ACC112 (cell line): ENCODE results near the gene SZRD1.
A peak's percentile ranks its signal among the peaks of the same experiment; 100 is the strongest.

Source experiments
- H2AFZ ChIP-seq: fragments of 200-600 bp; sonication (generic); one replicate; pipeline ENCODE4 v1.6.0; 2017; ENCODE audit warnings: antibody characterized with exemption, low read length; ENCODE audit not compliant: unreplicated experiment
- H3K27ac ChIP-seq: fragments of 200-600 bp; sonication (generic); 2 replicates; pipeline ENCODE4 v1.5.1; 2014; ENCODE audit warnings: low read depth, mild to moderate bottlenecking, antibody characterized with exemption, low read length, moderate library complexity
- H3K27me3 ChIP-seq: fragments of 200-600 bp; sonication (generic); 2 replicates; pipeline ENCODE4 v1.6.1; 2014; ENCODE audit warnings: mild to moderate bottlenecking, antibody characterized with exemption, low read length, moderate library complexity, mixed read lengths; ENCODE audit not compliant: insufficient read depth
- H3K36me3 ChIP-seq: fragments of 200-600 bp; sonication (generic); 2 replicates; pipeline ENCODE4 v1.6.1; 2016; ENCODE audit warnings: mild to moderate bottlenecking, antibody characterized with exemption, low read length, moderate library complexity, mixed read lengths; ENCODE audit not compliant: insufficient read depth
- H3K4me1 ChIP-seq: fragments of 200-600 bp; sonication (generic); one replicate; pipeline ENCODE4 v1.6.1; 2016; ENCODE audit warnings: low read length, mixed read lengths; ENCODE audit not compliant: insufficient read depth, unreplicated experiment, control insufficient read depth
- H3K4me3 ChIP-seq: fragments of 200-600 bp; sonication (generic); 2 replicates; pipeline ENCODE4 v1.5.1; 2014; ENCODE audit warnings: mild to moderate bottlenecking, low read depth, low read length
- H3K79me2 ChIP-seq: fragments of 200-600 bp; sonication (generic); one replicate; pipeline ENCODE4 v1.6.0; 2016; ENCODE audit warnings: low read length; ENCODE audit not compliant: control insufficient read depth, unreplicated experiment, insufficient read depth

The SZRD1 gene

DNA sequence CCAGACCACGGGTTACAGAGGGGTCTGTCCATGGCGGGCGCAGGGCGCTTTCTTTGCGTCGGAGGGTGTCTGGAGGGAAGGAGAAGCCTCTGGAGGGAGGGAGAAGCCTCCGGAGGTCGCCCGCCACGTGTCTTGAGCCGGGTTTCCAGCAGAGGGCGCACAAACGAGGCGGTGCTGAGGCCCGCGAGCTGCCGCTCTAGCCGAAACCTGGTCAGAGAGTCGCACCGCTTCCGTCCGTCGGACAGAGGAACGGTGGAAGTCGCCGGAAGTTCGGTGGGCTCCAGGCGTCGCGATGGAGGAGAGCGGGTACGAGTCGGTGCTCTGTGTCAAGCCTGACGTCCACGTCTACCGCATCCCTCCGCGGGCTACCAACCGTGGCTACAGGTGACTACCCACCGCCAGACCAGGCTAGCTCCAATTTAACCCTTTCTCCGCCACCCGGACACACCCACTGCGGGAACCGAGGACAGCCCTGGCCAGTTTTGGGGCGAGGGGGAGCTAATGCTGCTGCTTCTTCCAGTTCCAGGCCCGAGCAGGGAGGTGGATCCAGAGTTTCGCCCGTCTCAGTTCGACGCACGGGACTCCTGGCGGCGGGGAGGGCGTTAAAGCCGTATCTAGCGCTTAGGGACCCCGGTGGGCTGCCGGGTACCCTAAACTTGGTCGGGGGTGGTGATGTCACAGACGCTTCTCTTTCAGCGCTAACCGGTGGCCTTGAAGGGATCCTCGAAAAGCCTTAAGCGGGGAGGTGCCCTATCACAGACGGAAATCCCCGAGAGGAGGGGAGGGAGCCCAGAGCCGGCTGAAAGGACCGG lies 73.6 kb downstream of the SZRD1 start, which contains the start of gene NECAP2:
Gene NECAP2, plus strand, starts transcription at position 255 of the 812 bp plus-strand sequence. Its CDS starts 38 bp downstream, at position 293.
- Histone ChIP-seq H3K36me3 (peaks cover 3% of the 10 kb centered on the region; the same call in 1 of the 2 replicates), H3K79me2 (peaks cover 41% of the 10 kb centered on the region), H3K4me1 (peaks cover 5% of the 10 kb centered on the region), H3K27me3 (no peaks in the 10 kb centered on the region), H3K27ac (peak within 1 kb of the TSS; percentile 61; the same call in 1 of the 2 replicates), H2AFZ (peak within 1 kb of the TSS; percentile 94), H3K4me3 (peak within 1 kb of the TSS; percentile 89)

DNA sequence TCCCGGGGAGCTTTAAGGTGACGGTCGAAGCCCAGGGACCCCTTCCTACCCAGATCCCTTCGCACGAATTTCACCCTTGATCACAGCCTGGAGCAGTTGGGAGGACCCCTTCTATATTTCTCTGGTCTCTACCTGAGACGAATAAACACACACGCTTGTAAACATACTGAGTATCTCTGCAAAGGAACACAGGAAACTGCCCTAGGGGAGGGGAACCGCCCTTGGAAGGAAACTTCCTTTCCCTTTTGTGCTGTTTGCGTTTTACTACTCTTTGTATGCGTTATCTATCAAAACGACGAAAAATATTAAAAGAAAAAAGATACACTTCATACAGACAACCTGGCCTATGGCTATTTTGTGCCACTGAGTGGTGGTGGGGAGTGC lies 74.2 kb downstream of the SZRD1 start:
- peak overlapping the region; percentile 89 for H3K4me3 ChIP-seq
- no peaks in the 10 kb centered on the region for H3K27me3 ChIP-seq
- H3K36me3 ChIP-seq = peaks cover 7% of the 10 kb centered on the region; the same call in 1 of the 2 replicates
- H3K27ac ChIP-seq = peak overlapping the region; percentile 61; the same call in 1 of the 2 replicates
- peak overlapping the region; percentile 68 for H2AFZ ChIP-seq
- peaks cover 5% of the 10 kb centered on the region for H3K4me1 ChIP-seq
- H3K79me2 ChIP-seq = peaks cover 41% of the 10 kb centered on the region

DNA sequence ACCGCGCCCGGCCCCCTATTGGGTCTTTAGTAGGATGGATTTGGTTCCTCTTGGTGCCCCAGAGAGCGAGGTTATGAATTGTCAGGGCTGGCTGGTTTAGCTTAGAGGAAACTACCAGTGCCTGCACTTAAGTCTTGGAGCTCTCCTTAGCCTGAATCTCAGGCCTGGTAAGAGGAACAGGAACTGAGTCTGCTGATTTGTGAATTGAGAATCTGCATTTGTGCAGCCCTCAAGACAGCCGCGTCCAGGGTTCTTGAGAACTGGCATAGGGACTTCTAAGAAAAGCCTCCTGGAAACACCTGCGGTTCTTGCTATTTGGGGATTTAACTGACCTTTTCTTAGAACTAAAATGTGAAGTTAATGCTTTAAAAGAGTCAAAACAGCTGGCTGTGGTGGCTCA lies 75.2 kb downstream of the SZRD1 start:
- peak overlapping the region; percentile 89 for H3K4me3 ChIP-seq
- H3K79me2 ChIP-seq = peaks cover 41% of the 10 kb centered on the region
- no peak overlapping the region for H3K27ac ChIP-seq
- no peaks in the 10 kb centered on the region for H3K27me3 ChIP-seq
- H3K36me3 ChIP-seq = peaks cover 9% of the 10 kb centered on the region; the same call in 1 of the 2 replicates
- H2AFZ ChIP-seq = no peak overlapping the region
- H3K4me1 ChIP-seq = peaks cover 5% of the 10 kb centered on the region

DNA sequence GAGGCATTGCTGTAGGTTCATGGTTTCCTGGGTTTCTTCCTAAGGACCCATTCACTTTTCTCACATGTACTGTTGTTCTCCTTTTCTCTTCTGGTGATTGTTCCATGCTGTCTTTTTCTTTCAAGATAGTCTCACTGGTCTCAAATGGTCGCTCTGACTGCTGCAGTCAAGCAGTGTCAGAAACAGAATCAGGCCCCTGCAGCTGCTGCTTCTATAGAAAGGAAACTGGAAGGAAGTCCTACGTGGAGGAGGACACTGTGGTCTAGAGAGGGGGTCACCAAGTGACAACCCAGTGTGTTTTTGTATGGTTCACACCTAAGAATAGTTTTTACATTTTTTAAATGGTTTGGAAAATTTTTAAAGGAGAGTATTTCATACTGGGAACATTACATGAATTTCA lies 75.9 kb downstream of the SZRD1 start:
- H3K27me3 ChIP-seq = no peaks in the 10 kb centered on the region
- H3K79me2 ChIP-seq = peaks cover 41% of the 10 kb centered on the region
- H2AFZ ChIP-seq = no peak overlapping the region
- H3K36me3 ChIP-seq = peaks cover 15% of the 10 kb centered on the region; the same call in 1 of the 2 replicates
- H3K4me3 ChIP-seq = no peak overlapping the region
- peaks cover 5% of the 10 kb centered on the region for H3K4me1 ChIP-seq
- no peak overlapping the region for H3K27ac ChIP-seq

DNA sequence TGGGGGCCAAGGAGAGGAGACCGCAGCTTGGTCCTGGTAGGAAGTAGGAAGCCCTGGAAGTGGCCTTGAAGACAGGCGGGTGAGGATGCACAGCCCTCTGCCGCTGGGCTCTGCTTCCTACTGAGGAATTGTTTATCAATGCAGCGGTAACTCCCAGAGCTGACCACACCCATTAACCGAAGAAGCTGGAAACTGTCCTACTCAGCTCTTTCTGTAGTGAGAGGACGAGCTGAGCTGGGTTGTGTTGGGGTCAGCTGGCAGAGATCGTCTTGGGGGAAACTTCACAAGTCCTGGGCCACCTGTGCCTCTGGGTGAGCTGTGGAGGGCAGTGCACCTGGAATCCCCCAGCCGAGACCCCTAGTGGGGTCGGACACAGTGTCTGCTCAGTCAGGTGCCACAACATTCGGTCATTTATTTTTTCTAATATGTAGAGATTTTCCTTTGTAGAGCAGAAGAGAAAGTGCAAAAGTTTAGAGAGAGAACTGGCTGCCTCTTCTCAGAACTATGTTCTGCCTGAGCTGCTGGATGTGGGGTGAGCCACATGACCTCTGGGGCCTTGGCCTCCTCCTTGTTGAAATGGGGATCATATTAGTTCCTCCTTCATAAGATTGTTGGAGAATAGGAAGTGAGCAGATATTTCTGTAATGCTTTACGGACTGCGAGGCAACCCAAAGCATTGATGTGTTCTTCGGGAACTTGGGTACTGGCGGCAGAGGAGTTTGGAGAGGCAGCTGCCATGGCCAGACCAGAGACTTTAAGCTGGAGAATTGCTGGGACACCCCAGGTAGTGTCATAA lies 77.1 kb downstream of the SZRD1 start:
- Histone ChIP-seq H3K79me2 (peaks cover 41% of the 10 kb centered on the region), H3K4me1 (peaks cover 5% of the 10 kb centered on the region), H3K36me3 (peaks cover 18% of the 10 kb centered on the region; the same call in 1 of the 2 replicates)

DNA sequence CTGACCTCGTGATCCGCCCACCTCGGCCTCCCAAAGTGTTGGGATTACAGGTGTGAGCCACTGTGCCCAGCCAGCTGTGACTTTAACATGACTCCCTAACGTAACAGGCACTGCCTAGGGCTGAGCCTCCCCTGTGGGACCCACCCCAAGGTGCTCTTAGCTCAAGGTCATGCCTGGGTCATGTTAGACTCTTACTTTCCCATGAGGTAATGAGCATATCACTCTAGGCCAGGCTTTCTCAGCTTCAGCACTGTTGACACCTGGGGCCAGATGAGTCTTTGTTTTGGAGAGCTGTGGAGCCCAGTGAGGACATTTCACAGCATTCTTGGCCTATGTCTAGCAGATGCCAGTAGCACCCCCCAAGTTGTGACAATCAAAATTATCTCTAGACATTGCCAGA lies 78.0 kb downstream of the SZRD1 start:
- no peak overlapping the region for H3K27ac ChIP-seq
- peaks cover 5% of the 10 kb centered on the region for H3K4me1 ChIP-seq
- no peak overlapping the region for H2AFZ ChIP-seq
- H3K4me3 ChIP-seq = no peak overlapping the region
- no peaks in the 10 kb centered on the region for H3K27me3 ChIP-seq
- peaks cover 18% of the 10 kb centered on the region; the same call in 1 of the 2 replicates for H3K36me3 ChIP-seq
- H3K79me2 ChIP-seq = peaks cover 41% of the 10 kb centered on the region

More for the DNA sequence above, 77.1 kb downstream of the SZRD1 start:
- Histone ChIP-seq H3K4me3 (no peak overlapping the region), H2AFZ (no peak overlapping the region), H3K27me3 (no peaks in the 10 kb centered on the region), H3K27ac (no peak overlapping the region)

DNA sequence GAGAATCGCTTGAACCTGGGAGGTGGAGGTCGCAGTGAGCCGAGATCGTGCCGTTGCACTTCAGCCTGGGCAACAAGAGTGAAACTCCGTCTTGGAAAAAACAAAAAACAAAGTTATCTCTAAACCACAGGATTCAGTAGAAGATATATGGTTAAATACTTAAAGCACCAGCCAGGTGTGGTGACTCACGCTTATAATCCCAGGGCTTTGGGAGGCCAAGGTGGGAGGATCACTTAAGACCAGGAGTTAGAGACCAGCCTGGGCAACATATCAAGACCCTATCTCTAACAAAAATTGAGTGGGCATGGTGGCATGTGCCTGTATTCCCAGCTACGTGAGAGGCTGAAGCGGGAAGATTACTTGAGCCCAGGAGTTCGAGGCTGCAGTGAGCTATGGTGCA lies 79.1 kb downstream of the SZRD1 start:
- Histone ChIP-seq H3K4me3 (no peak overlapping the region), H3K79me2 (peaks cover 39% of the 10 kb centered on the region)

DNA sequence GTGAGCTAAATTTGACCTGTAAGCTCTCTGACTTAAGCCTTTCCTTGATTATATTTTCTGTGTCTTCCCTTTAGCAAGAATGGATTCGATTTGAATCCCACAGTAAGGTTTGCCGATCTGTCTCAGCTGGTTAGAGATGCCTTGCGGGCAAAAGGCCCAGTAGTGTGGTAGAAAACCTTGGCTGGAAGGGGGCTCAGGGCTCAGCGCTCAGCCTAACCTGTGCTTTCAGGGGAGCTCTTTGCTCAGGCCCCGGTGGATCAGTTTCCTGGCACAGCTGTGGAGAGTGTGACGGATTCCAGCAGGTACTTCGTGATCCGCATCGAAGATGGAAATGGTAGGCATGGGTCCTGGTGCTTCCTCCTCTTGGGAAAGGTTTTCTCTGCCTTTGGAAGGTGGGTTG lies 80.6 kb downstream of the SZRD1 start:
- peaks cover 35% of the 10 kb centered on the region; the same call in 1 of the 2 replicates for H3K36me3 ChIP-seq
- H3K4me3 ChIP-seq = no peak overlapping the region
- H3K27ac ChIP-seq = no peak overlapping the region
- no peaks in the 10 kb centered on the region for H3K27me3 ChIP-seq
- no peaks in the 10 kb centered on the region for H3K4me1 ChIP-seq
- H3K79me2 ChIP-seq = peaks cover 31% of the 10 kb centered on the region
- no peak overlapping the region for H2AFZ ChIP-seq

More for the DNA sequence above, 79.1 kb downstream of the SZRD1 start:
- H3K27ac ChIP-seq = no peak overlapping the region
- H3K27me3 ChIP-seq = no peaks in the 10 kb centered on the region
- peaks cover 22% of the 10 kb centered on the region; the same call in 1 of the 2 replicates for H3K36me3 ChIP-seq
- peaks cover 5% of the 10 kb centered on the region for H3K4me1 ChIP-seq
- no peak overlapping the region for H2AFZ ChIP-seq
